Stimulated activated CD8-positive, alpha-beta memory T cell treated with anti-CD3 and anti-CD28 coated beads, Interleukin-7, amount 100 ng/mL, for 48 hours (primary cell): ENCODE measurements around the gene CCDC68.

Source experiments
- DNase-seq, 2 donors: peaks; one replicate each; pipeline ENCODE4 v3.0.0-alpha.2; 2020; ENCODE audit warnings: low read depth in 1 of 2; ENCODE audit errors: extremely low read depth in 1 of 2

The CCDC68 gene

DNA sequence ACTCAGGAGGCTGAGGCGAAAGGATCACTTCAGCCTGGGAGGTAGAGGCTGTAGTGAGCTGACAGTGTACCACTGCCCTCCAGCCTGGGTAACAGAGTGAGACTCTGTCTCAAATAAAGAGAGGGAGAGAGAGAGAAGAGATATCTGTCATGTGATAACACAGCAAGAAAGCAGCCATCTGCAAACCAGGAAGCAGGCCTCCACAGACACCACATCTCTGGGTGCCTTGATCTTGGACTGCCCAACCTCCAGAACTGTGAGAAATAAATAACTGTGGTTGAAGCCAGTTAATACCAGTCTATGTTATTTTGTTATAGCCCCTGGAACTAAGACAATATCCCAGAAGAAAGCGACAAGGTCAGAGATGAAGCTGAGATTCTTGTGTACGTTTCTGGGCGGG lies 2.6 kb upstream of the CCDC68 start:
- DNase-seq: no peak

DNA sequence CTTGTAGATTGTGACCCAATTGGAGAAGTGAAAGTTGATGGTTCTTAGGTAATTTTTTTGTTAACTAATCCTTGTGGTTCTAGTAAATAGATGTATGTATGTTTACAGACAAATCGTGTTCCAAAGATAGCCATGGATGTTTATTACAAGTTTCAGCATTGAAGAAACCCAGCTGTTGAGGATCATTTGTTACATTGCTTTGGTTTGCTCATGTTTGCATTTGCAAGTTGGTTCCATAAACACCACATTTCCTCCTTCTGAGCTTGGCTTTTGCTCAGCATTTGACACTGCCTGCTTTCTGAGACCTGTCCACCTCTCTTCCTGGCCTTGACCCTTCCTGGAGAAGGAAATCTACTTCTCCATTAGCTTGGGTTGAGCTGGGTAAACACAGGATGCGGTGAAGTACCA lies 1.8 kb upstream of the CCDC68 start:
- DNase-seq: no peak

DNA sequence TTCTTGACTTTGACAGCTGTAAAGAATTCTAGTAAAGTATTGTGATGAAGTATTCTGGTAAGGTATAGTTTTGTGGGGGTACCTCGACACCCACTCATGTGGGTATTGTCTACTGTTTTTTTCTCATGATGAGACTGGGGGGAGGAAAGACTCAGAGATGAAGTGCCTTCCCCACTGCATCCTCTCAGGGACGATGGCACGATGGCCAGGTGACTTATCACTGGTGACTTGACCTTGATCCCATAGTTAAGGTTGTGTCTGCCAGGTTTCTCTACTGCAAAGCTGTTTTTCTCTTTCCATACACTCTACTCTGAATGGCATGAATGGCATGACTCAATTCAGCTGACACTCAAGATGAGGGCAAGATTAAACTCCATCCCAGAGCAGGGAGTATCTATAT lies 936 bp upstream of the CCDC68 start:
- DNase-seq: no peak

DNA sequence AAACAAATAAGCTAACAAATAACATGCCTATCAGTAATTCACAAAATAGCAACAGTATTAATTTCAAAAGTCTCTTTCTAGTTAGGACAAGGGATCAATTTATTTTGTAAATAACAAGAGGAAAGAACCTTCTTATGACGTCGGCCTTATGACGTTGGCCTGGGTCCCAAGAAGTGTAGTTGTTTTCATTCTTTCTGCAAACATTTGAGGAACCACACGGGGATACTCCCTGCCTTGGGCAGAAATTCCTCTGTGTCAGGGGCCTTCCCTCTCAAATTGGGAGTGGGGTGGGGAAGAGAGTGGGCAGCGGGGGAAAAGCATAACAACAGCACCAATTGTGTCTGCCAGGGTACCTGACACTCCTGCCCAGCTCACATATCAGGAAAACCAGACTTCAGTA lies 1.3 kb downstream of the CCDC68 start:
- no peak for DNase-seq

GRCh38 chr18:54957296-54957832 lies 1.9 kb downstream of the CCDC68 start:
- DNase-seq: no peak

GRCh38 chr18:54956506-54956905 lies 2.8 kb downstream of the CCDC68 start:
- no peak for DNase-seq

GRCh38 chr18:54952026-54952425 lies 7.2 kb downstream of the CCDC68 start:
- DNase-seq: no peak

- no peak for DNase-seq
These were observed 9.0 kb downstream of the CCDC68 start for GRCh38 chr18:54950221-54950620.

- DNase-seq: no peak
These were observed 9.7 kb downstream of the CCDC68 start for GRCh38 chr18:54949588-54949987.

DNA sequence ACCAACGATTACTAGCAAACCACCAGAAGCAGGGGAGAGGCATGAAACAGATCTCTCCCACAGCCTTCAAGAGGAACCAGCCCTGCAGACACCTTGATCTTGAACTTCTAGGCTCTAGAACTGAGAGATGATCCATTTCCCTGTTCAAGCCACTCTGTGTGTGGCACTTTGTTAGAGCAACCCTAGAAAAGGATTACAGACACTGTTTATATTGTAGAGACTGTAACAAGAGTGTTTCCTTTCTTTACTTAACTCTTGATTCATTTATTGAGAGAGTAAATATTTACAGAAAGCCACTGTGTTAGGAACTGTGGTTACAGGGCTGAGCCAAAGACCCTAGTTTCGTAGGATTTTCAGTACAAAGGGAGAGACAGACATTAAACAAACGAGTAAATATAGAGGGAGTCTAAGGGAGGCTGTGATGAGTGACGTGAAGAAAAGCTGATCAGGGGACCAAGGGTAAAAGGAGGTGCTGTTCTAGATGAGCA lies 10.9 kb downstream of the CCDC68 start:
- DNase-seq: no peak

DNA sequence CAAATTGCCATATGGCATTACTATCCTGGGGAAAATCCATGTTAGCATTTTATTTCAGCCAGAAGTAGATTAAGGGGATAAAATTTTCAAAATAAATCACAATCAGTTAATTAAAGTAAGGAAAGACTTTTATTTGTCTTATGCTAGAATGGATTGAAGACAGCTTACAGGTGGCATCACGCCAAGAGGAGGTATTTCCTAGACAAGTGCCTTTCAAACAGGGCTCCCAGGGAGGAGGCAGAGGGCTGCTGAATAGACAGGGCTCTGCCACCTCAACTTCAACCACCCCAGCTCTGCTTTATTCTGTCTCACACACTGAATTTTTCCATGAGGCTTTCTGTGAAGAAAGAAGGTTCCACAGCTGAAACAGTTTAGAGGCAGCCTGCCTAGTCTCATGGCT lies 12.2 kb downstream of the CCDC68 start:
- no peak for DNase-seq

- DNase-seq: no peak
These were observed 13.1 kb downstream of the CCDC68 start for GRCh38 chr18:54946149-54946581.

- DNase-seq: no peak
These were observed 13.6 kb downstream of the CCDC68 start for GRCh38 chr18:54945576-54946125.

GRCh38 chr18:54942569-54942968 lies 16.7 kb downstream of the CCDC68 start:
- no peak for DNase-seq

GRCh38 chr18:54942144-54942543 lies 17.1 kb downstream of the CCDC68 start:
- no peak for DNase-seq

GRCh38 chr18:54939361-54939917 lies 19.8 kb downstream of the CCDC68 start:
- no peak for DNase-seq

DNA sequence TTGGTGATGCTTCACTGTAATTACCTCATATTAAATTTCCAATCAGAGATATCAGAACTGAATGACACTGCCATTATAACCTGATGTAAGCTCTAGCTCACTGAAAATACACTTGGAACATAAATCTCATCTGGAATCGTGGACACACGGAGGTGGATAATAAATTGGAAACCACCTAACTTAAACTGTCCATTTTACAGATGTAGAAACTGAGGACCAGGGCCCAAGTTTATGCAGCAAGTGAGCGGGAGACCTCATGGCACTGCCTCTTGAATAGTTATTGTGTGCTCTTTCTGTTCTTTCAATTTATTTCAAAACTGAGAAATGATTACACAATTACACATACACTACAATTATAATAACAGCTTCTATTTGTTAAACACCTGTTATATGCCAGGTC lies 20.8 kb downstream of the CCDC68 start:
- no peak for DNase-seq

GRCh38 chr18:54932472-54932871 lies 26.8 kb downstream of the CCDC68 start:
- no peak for DNase-seq

GRCh38 chr18:54931152-54931551 lies 28.1 kb downstream of the CCDC68 start:
- no peak for DNase-seq

- DNase-seq: no peak
These were observed 31.0 kb downstream of the CCDC68 start for GRCh38 chr18:54928236-54928635.

DNA sequence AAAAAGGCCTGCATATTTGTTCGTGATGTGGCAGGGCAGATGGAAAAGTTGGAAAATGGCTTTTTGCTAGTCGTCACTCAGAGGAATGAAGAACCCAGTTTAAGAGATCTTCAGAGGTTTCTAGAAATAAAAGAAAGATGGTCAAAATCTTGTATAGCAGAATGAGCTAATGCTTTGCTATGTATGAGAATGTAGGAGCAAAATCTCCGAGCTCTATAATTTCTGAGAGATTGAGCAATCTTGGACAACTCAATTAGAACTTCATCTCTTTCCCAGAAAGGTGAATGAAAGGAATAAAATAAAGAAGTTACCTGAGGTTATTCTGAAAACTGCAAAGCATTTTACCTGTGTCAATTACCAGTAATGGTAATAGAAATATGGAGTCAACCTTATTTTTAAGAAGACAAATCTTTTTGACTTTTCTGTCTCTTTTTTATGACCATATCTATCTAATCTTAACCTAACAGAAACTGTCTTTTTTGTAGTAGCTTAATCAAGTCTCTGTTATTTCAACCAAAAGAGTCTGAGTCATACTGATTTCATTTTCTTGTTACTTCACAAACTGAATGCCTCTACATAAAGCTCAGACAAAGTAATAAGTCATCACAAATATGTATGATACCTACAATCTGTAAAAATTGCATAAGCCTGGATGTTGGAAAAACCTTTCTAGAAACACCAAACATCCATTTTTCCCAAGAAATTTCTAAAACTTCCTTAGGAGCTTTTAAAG lies 32.5 kb downstream of the CCDC68 start:
- DNase-seq: no peak

DNA sequence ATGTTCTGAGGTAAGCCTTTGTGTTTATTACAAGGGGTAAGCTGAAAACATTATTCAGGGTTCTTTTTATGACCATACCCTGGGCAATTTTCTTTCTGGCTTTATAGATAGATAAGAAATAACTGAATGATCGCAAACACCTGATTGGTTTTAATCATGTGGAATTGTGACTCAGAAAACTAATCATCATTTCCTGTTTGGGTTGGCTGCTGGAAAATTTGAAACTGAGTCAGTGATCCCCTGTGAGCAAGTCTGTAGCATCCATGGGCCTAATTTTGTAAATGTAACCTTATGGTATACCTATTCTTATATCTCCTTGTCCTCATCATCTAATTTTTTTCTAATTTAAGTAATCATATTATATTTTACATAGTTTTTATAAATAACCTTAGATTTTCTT lies 34.3 kb downstream of the CCDC68 start:
- DNase-seq: no peak
